Neuronal stem cell (in vitro differentiated cells): ENCODE results near the gene TPSG1.
"Not testable (repeated sequence)": the region's sequence is repeated elsewhere in the genome, so short reads cannot be mapped to it uniquely, and the experiment has no call there.

Experiments
- DNase-seq: peaks from one replicate; pipeline ENCODE4 v3.0.0-alpha.2; 2013; ENCODE audit warnings: low spot score
- H2AFZ ChIP-seq: one replicate; pipeline ENCODE4 v1.6.1; 2013; ENCODE audit warnings: mild to moderate bottlenecking, low read length, inconsistent platforms
- H2AK5ac ChIP-seq: 2 replicates; pipeline ENCODE4 v1.6.1; 2013; ENCODE audit warnings: low read depth, mild to moderate bottlenecking, inconsistent platforms, low read length, moderate library complexity, mixed read lengths
- H2BK120ac ChIP-seq: 2 replicates; pipeline ENCODE4 v1.6.1; 2013; ENCODE audit warnings: low read depth, mild to moderate bottlenecking, inconsistent platforms, low read length, moderate library complexity, mixed read lengths
- H2BK12ac ChIP-seq: one replicate; pipeline ENCODE4 v1.6.1; 2013; ENCODE audit warnings: low read length, inconsistent platforms
- H2BK15ac ChIP-seq: 2 replicates; pipeline ENCODE4 v1.6.1; 2013; ENCODE audit warnings: mild to moderate bottlenecking, low read length, inconsistent platforms, mixed read lengths
- H2BK5ac ChIP-seq: one replicate; pipeline ENCODE4 v1.6.1; 2013; ENCODE audit warnings: inconsistent platforms, mild to moderate bottlenecking, low read length, moderate library complexity
- H3K14ac ChIP-seq: one replicate; pipeline ENCODE4 v1.6.1; 2013; ENCODE audit warnings: low read length, inconsistent platforms
- H3K18ac ChIP-seq: 2 replicates; pipeline ENCODE4 v1.6.1; 2013; ENCODE audit warnings: low read length, inconsistent platforms
- H3K23ac ChIP-seq: 2 replicates; pipeline ENCODE4 v1.6.1; 2013; ENCODE audit warnings: low read depth, mild to moderate bottlenecking, mixed read lengths, low read length, inconsistent platforms; ENCODE audit not compliant: poor library complexity
- H3K27ac ChIP-seq: replicated peaks from 3 replicates; pipeline ENCODE4 v1.5.1; 2013; ENCODE audit warnings: low read length, inconsistent platforms
- H3K27me3 ChIP-seq, 3 experiments: 2 replicates each; pipeline ENCODE4 v1.6.1; 2013; ENCODE audit warnings: low read length in 3 of 3, mild to moderate bottlenecking in 2 of 3, inconsistent platforms in 1 of 3, low read depth in 1 of 3, mixed read lengths in 1 of 3, moderate library complexity in 1 of 3; ENCODE audit not compliant: control insufficient read depth in 3 of 3, insufficient read depth in 3 of 3
- H3K36me3 ChIP-seq, 2 donors: replicated peaks in 1 of 2; 2 replicates each; pipeline ENCODE4 v1.6.1; 2013; ENCODE audit warnings: low read length in 2 of 2; ENCODE audit not compliant: control insufficient read depth in 2 of 2, insufficient read depth in 2 of 2
- H3K4ac ChIP-seq: 2 replicates; pipeline ENCODE4 v1.6.1; 2013; ENCODE audit warnings: inconsistent platforms, mild to moderate bottlenecking, low read length, moderate library complexity
- H3K4me1 ChIP-seq, 2 donors: 1 replicate in 1 of 2; 2 replicates in 1 of 2; pipeline ENCODE4 v1.6.1; 2013; ENCODE audit warnings: low read length in 2 of 2, low read depth in 1 of 2; ENCODE audit not compliant: control insufficient read depth in 2 of 2, insufficient read depth in 1 of 2
- H3K4me2 ChIP-seq: one replicate; pipeline ENCODE4 v1.6.1; 2013; ENCODE audit warnings: mild to moderate bottlenecking, low read length, inconsistent platforms; ENCODE audit not compliant: insufficient read depth, poor library complexity, severe bottlenecking
- H3K4me3 ChIP-seq, 2 donors: 2 replicates each; pipeline ENCODE4 v1.5.1; 2013; ENCODE audit warnings: low read length in 2 of 2, mild to moderate bottlenecking in 2 of 2, inconsistent platforms in 1 of 2, moderate library complexity in 1 of 2
- H3K79me1 ChIP-seq: one replicate; pipeline ENCODE4 v1.6.1; 2013; ENCODE audit warnings: low read depth, mild to moderate bottlenecking, inconsistent platforms, low read length, moderate library complexity
- H3K9ac ChIP-seq: one replicate; pipeline ENCODE4 v1.6.1; 2013; ENCODE audit warnings: mild to moderate bottlenecking, low read depth, low read length, inconsistent platforms; ENCODE audit not compliant: poor library complexity
- H3K9me3 ChIP-seq, 2 donors: replicated peaks in 1 of 2; 2 replicates each; pipeline versions ENCODE3 to v1.6.1; 2013; ENCODE audit warnings: low read length in 2 of 2, mild to moderate bottlenecking in 2 of 2, inconsistent platforms in 1 of 2, low read depth in 1 of 2, mixed read lengths in 1 of 2, moderate library complexity in 1 of 2; ENCODE audit not compliant: control insufficient read depth in 2 of 2, insufficient read depth in 1 of 2
- H4K8ac ChIP-seq: one replicate; pipeline ENCODE4 v1.6.1; 2013; ENCODE audit warnings: low read depth, mild to moderate bottlenecking, inconsistent platforms, low read length, moderate library complexity
- H4K91ac ChIP-seq: one replicate; pipeline ENCODE4 v1.6.1; 2013; ENCODE audit warnings: low read length, low read depth, mild to moderate bottlenecking, inconsistent platforms; ENCODE audit not compliant: poor library complexity
- WGBS, 2 donors: extraction: QIAGEN DNeasy Blood & Tissue Kit; methylation state at CpG; one replicate each; pipeline ENCODE4 v1.1.7; 2013; ENCODE audit warnings: missing lambda C conversion rate in 2 of 2, mixed read lengths in 1 of 2; ENCODE audit not compliant: insufficient read length in 2 of 2, insufficient replicate concordance in 1 of 2; ENCODE audit errors: extremely low coverage in 2 of 2; 5-methylcytosine and 5-hydroxymethylcytosine counted together

TPSG1 gene

DNA sequence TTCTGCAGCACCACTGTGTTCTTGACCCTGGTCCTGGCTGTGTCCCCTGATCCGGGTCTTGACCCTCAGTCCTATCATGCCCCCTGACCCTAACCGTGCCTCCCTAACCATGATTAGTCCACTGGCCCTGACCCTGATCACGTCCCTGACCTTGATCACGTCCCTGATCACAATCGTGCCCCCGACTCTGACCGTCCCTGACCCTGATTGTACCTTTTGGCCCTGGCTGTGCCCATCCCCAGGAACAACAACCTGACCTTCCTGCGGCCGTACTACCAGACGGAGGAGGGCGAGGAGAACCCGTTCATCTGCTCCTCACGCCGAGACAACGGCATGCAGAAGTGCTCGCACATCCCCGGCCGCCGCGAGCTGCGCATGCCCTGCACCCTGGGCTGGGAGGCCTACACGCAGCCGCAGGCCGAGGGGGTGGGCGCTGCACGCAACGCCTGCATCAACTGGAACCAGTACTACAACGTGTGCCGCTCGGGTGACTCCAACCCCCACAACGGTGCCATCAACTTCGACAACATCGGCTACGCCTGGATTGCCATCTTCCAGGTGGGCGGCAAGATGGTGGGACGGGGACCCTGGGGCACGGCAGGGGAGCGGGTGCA, 24.9 kb downstream of the TPSG1 start:
- Histone ChIP-seq H4K8ac (no peak overlapping the region), H4K91ac (no peak overlapping the region), H2BK12ac (peak overlapping the region; percentile 10), H3K4me2 (no peak overlapping the region), H2BK120ac (no peak overlapping the region), H2AK5ac (no peak overlapping the region), H2BK15ac (no peak overlapping the region), H2BK5ac (no peak overlapping the region), H3K23ac (peak overlapping the region; percentile 80), H3K9ac (peak overlapping the region; percentile 63), H2AFZ (no peak overlapping the region), H3K27me3 (no peaks in the 10 kb centered on the region), H3K79me1 (peaks cover 9% of the 10 kb centered on the region), H3K4me1 (peaks cover 0 to 9% of the 10 kb centered on the region in 2 donors), H3K27ac (no peak overlapping the region), H3K18ac (no peak overlapping the region), H3K4me3 (no peak overlapping the region), H3K14ac (peak overlapping the region; percentile 3), H3K36me3 (peaks cover 0 to 23% of the 10 kb centered on the region in 2 donors), H3K4ac (no peak overlapping the region), H3K9me3 (no peaks in the 10 kb centered on the region)
- no CpG with 5 or more reads among the region's 38 CpGs for WGBS, 2 donors
- DNase-seq: no peak

DNA sequence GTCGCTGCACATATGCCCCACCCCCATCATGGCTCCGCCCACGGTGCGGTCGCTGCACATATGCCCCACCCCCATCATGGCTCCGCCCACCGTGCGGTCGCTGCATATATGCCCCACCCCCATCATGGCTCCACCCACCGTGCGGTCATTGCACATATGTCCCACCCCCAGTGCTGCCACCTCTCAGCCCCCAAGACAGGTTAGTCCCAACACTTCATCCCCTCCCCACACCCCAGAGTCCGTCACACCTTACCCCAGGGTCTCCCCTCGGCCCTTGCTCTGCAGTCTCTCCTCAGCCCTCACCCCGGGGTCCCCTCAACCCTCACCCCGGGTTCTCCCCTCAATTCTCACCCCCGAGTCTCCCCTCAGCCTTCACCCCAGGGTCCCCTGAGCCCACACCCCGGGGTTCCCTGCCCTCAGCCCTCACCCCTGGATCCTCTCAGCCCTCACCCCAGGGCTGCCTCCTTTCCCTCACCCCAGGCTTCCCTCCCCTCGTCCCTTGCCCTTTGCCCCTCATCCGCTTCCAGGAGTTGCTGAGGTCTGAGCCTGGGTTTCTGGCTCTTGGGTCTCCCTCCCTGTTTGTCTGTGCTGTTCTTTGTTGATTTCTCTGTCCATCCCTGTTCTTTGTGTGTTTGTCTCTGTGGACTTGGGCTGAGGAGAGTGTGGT, 25.6 kb downstream of the TPSG1 start:
- Histone ChIP-seq H3K4me3 (no peak overlapping the region), H3K14ac (no peak overlapping the region), H2AK5ac (no peak overlapping the region), H2BK5ac (no peak overlapping the region), H3K27ac (no peak overlapping the region), H3K4me1 (peaks cover 0 to 9% of the 10 kb centered on the region in 2 donors), H2BK120ac (no peak overlapping the region), H3K79me1 (peaks cover 11% of the 10 kb centered on the region), H4K8ac (no peak overlapping the region), H3K23ac (peak overlapping the region; percentile 80), H3K4ac (no peak overlapping the region), H2BK12ac (peak overlapping the region; percentile 10), H2AFZ (no peak overlapping the region), H3K4me2 (no peak overlapping the region), H3K9ac (no peak overlapping the region), H3K18ac (no peak overlapping the region), H4K91ac (no peak overlapping the region), H3K9me3 (no peaks in the 10 kb centered on the region), H2BK15ac (no peak overlapping the region), H3K27me3 (no peaks in the 10 kb centered on the region), H3K36me3 (peaks cover 0 to 21% of the 10 kb centered on the region in 2 donors)
- DNase-seq: no peak
- WGBS, 2 donors: no CpG with 5 or more reads among the region's 19 CpGs

DNA sequence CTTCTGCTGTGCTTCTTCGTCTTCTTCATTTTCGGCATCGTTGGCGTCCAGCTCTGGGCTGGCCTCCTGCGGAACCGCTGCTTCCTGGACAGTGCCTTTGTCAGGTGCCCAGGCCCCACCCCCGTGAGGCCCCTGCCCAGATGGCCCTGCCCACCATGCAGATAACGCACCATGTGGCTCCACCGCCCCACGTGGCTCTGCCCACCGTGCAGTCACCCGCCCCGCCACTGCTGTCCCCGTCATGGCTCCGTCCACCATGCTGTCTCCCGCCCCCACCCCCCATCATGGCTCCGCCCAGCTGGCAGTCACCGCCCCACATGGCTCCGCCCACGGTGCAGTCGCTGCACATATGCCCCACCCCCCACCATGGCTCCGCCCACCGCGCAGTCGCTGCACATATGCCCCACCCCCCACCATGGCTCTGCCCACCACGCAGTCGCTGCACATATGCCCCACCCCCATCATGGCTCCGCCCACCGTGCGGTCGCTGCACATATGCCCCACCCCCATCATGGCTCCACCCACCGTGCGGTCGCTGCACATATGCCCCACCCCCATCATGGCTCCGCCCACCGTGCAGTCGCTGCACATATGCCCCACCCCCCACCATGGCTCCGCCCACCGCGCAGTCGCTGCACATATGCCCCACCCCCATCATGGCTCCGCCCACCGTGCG, 26.3 kb downstream of the TPSG1 start:
- H3K4ac ChIP-seq, H3K9me3 ChIP-seq, H3K4me1 ChIP-seq, H3K27me3 ChIP-seq, H2BK12ac ChIP-seq, H3K9ac ChIP-seq, H2BK15ac ChIP-seq, H2AFZ ChIP-seq, H3K14ac ChIP-seq, H3K4me2 ChIP-seq, DNase-seq, H3K27ac ChIP-seq, H2AK5ac ChIP-seq, H2BK120ac ChIP-seq, H2BK5ac ChIP-seq: not testable (repeated sequence)
- Histone ChIP-seq H3K23ac (peak overlapping the region; percentile 10), H3K4me3 (peak overlapping the region in 1 of 2 donors; percentile 16), H4K8ac (peak overlapping the region; percentile 65), H4K91ac (peak overlapping the region; percentile 72), H3K36me3 (peaks cover 0 to 21% of the 10 kb centered on the region in 2 donors), H3K79me1 (peaks cover 13% of the 10 kb centered on the region), H3K18ac (peak overlapping the region; percentile 64)
- WGBS, 2 donors: no CpG with 5 or more reads among the region's 44 CpGs

DNA sequence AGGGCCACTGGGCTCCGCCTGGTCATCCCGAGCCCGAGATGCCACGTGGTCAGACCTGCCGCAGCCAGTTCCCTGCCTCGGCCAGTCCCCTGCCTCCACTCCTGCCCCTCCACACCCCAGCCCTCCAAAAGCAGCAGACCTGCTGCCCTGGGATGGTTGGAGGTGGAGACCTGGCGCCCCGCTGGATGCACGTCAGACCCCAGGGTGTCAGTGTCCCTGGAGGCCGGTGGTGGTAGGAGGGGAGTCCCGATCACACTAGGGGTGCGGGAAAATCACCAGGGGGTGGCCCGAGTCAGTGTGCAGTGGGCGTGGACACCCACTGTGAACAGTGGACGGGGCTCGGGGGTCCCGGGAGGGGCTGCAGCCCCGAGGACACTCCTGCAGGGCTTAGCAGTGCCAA, 26.9 kb downstream of the TPSG1 start:
- H4K91ac ChIP-seq: no peak overlapping the region
- no peak overlapping the region for H2AFZ ChIP-seq
- peak overlapping the region in 1 of 2 donors; percentile 16 for H3K4me3 ChIP-seq
- H3K36me3 ChIP-seq: peaks cover 0 to 18% of the 10 kb centered on the region in 2 donors
- H3K9ac ChIP-seq: no peak overlapping the region
- peak overlapping the region; percentile 10 for H3K23ac ChIP-seq
- H3K4me2 ChIP-seq: no peak overlapping the region
- H2BK5ac ChIP-seq: no peak overlapping the region
- no peak overlapping the region for H2AK5ac ChIP-seq
- no CpG with 5 or more reads among the region's 18 CpGs for WGBS, 2 donors
- peaks cover 2 to 9% of the 10 kb centered on the region in 2 donors for H3K4me1 ChIP-seq
- DNase-seq: no peak
- no peak overlapping the region for H4K8ac ChIP-seq
- H3K27ac ChIP-seq: no peak overlapping the region
- no peak overlapping the region for H3K18ac ChIP-seq
- H2BK15ac ChIP-seq: no peak overlapping the region
- no peak overlapping the region for H3K4ac ChIP-seq
- no peak overlapping the region for H3K14ac ChIP-seq
- H2BK120ac ChIP-seq: no peak overlapping the region
- peaks cover 18% of the 10 kb centered on the region for H3K79me1 ChIP-seq
- H3K27me3 ChIP-seq: no peaks in the 10 kb centered on the region
- no peak overlapping the region for H2BK12ac ChIP-seq
- no peaks in the 10 kb centered on the region for H3K9me3 ChIP-seq
